Measurements from ENCODE around the gene CD79A.

The CD79A gene

GRCh38 chr19:41860419-41861115, 16.5 kb upstream of the CD79A start:
- Mint-ChIP-seq H3K4me1 (peaks cover 37% of the 10 kb centered on the region), H3K27me3 (ENCODE audit: low read depth) (no peaks in the 10 kb centered on the region), H3K27ac (peak overlapping the region; percentile 93 to 96 (median 94)), H3K36me3 (ENCODE audit: low read depth) (peaks cover 46% of the 10 kb centered on the region), H3K9me3 (no peaks in the 10 kb centered on the region), H3K4me3 (peak overlapping the region; percentile 95 to 97 (median 96))
- TF ChIP-seq CTCF (IDR thresholded peaks at IDR 0.05; ENCODE audit: unreplicated experiment in 3 of 3) = no peak

GRCh38 chr19:41861116-41861768, 15.8 kb upstream of the CD79A start:
- no peaks in the 10 kb centered on the region for H3K27me3 Mint-ChIP-seq (ENCODE audit: low read depth)
- H3K27ac Mint-ChIP-seq = peak overlapping the region; percentile 83 to 96 (median 93)
- H3K4me3 Mint-ChIP-seq = peak overlapping the region; percentile 95 to 97 (median 96)
- H3K4me1 Mint-ChIP-seq = peaks cover 37% of the 10 kb centered on the region
- peaks cover 48% of the 10 kb centered on the region for H3K36me3 Mint-ChIP-seq (ENCODE audit: low read depth)
- TF ChIP-seq CTCF (IDR thresholded peaks at IDR 0.05; ENCODE audit: unreplicated experiment in 3 of 3) = no peak
- H3K9me3 Mint-ChIP-seq = no peaks in the 10 kb centered on the region

GRCh38 chr19:41861846-41862245, 15.2 kb upstream of the CD79A start:
- Mint-ChIP-seq H3K4me1 (peaks cover 37% of the 10 kb centered on the region), H3K4me3 (peak overlapping the region; percentile 95 to 97 (median 96)), H3K27ac (peak overlapping the region; percentile 83 to 96 (median 93)), H3K27me3 (ENCODE audit: low read depth) (no peaks in the 10 kb centered on the region), H3K36me3 (ENCODE audit: low read depth) (peaks cover 50% of the 10 kb centered on the region), H3K9me3 (no peaks in the 10 kb centered on the region)
- TF ChIP-seq CTCF (IDR thresholded peaks at IDR 0.05; ENCODE audit: unreplicated experiment in 3 of 3) = no peak

GRCh38 chr19:41862445-41862986, 14.6 kb upstream of the CD79A start:
- Mint-ChIP-seq H3K36me3 (ENCODE audit: low read depth) (peaks cover 50% of the 10 kb centered on the region), H3K4me1 (peaks cover 37% of the 10 kb centered on the region), H3K9me3 (no peaks in the 10 kb centered on the region), H3K4me3 (peak overlapping the region; percentile 95 to 97 (median 96)), H3K27me3 (ENCODE audit: low read depth) (no peaks in the 10 kb centered on the region), H3K27ac (peak overlapping the region in 1 of 3 experiments; percentile 40)
- no peak for TF ChIP-seq CTCF (IDR thresholded peaks at IDR 0.05; ENCODE audit: unreplicated experiment in 3 of 3)

- Mint-ChIP-seq H3K9me3 (no peaks in the 10 kb centered on the region), H3K4me3 (peak overlapping the region; percentile 17 to 97 (median 95)), H3K4me1 (peaks cover 45% of the 10 kb centered on the region), H3K27ac (peak overlapping the region in 1 of 3 experiments; percentile 52), H3K27me3 (ENCODE audit: low read depth) (no peaks in the 10 kb centered on the region), H3K36me3 (ENCODE audit: low read depth) (peaks cover 58% of the 10 kb centered on the region)
- TF ChIP-seq CTCF (IDR thresholded peaks at IDR 0.05; ENCODE audit: unreplicated experiment in 3 of 3) = no peak
Observed at GRCh38 chr19:41863209-41863931, 13.7 kb upstream of the CD79A start.
